Measurements from ENCODE around the gene SMIM1.
"Not testable (repeated sequence)": the region's sequence is repeated elsewhere in the genome, so short reads cannot be mapped to it uniquely, and the experiment has no call there.

Gene SMIM1

GRCh38 chr1:3796215-3797061, 23.9 kb downstream of the SMIM1 start, which contains the start of gene LRRC47:
LRRC47 (minus strand) TSS chr1:3796498; CDS start chr1:3796476, 22 bp downstream.
- DNase-seq: peak; percentile 69

GRCh38 chr1:3799976-3800685, 27.6 kb downstream of the SMIM1 start:
- no peak for DNase-seq

GRCh38 chr1:3800795-3801194, 28.2 kb downstream of the SMIM1 start:
- not testable (repeated sequence) for DNase-seq

- DNase-seq: no peak
These were observed 31.5 kb downstream of the SMIM1 start for GRCh38 chr1:3803905-3804626.

GRCh38 chr1:3804627-3804944, 32.0 kb downstream of the SMIM1 start:
- not testable (repeated sequence) for DNase-seq

- DNase-seq: no peak
These were observed 32.5 kb downstream of the SMIM1 start for GRCh38 chr1:3805038-3805437.

- DNase-seq: no peak
These were observed 35.2 kb downstream of the SMIM1 start for GRCh38 chr1:3807769-3808168.

- no peak for DNase-seq
These were observed 37.1 kb downstream of the SMIM1 start for GRCh38 chr1:3809680-3810079.

GRCh38 chr1:3810149-3810761, 37.7 kb downstream of the SMIM1 start:
- DNase-seq: not testable (repeated sequence)

- DNase-seq: no peak
These were observed 39.0 kb downstream of the SMIM1 start for GRCh38 chr1:3811595-3811911.

GRCh38 chr1:3814065-3814464, 41.5 kb downstream of the SMIM1 start:
- no peak for DNase-seq

- DNase-seq: no peak
These were observed 42.4 kb downstream of the SMIM1 start for GRCh38 chr1:3814771-3815561.

- DNase-seq: no peak
These were observed 44.0 kb downstream of the SMIM1 start for GRCh38 chr1:3816331-3817137.

- no peak for DNase-seq
These were observed 44.7 kb downstream of the SMIM1 start for GRCh38 chr1:3817138-3817740.

GRCh38 chr1:3817821-3818597, 45.5 kb downstream of the SMIM1 start:
- DNase-seq: no peak

GRCh38 chr1:3819771-3820200, 47.2 kb downstream of the SMIM1 start:
- peak; percentile 15 for DNase-seq

- no peak for DNase-seq
These were observed 47.8 kb downstream of the SMIM1 start for GRCh38 chr1:3820316-3820715.

GRCh38 chr1:3821004-3821403, 48.5 kb downstream of the SMIM1 start:
- peak; percentile 95 for DNase-seq

- peak; percentile 28 for DNase-seq
These were observed 48.9 kb downstream of the SMIM1 start for GRCh38 chr1:3821447-3821846.

- no peak for DNase-seq
These were observed 49.4 kb downstream of the SMIM1 start for GRCh38 chr1:3821908-3822307.
